Upper lobe of left lung (tissue), 4 donors: ENCODE data around the gene PIM2.

Experiments
- EP300 ChIP-seq, 4 donors: sonication (generic); formaldehyde crosslinking; IDR thresholded peaks; one replicate each; pipeline ENCODE4 v1.5.1; 2017; ENCODE audit warnings: antibody characterized with exemption in 4 of 4, control low read depth in 2 of 4
- POLR2A ChIP-seq, 4 donors: fragments of 450-650 bp; IDR thresholded peaks; one replicate each; pipeline ENCODE4 v1.5.1; 2016 to 2017; ENCODE audit warnings: antibody characterized with exemption in 4 of 4, mild to moderate bottlenecking in 2 of 4
- TF ChIP-seq, protein P1 (sequence below), 6 experiments: fragments of 450-650 bp in 4 of 6; fragments of 200-600 bp in 2 of 6; sonication (generic) in 2 of 6; IDR thresholded peaks; one replicate each; pipeline ENCODE4 v1.5.1; 2016 to 2019; ENCODE audit warnings: antibody characterized with exemption in 6 of 6

DNA sequence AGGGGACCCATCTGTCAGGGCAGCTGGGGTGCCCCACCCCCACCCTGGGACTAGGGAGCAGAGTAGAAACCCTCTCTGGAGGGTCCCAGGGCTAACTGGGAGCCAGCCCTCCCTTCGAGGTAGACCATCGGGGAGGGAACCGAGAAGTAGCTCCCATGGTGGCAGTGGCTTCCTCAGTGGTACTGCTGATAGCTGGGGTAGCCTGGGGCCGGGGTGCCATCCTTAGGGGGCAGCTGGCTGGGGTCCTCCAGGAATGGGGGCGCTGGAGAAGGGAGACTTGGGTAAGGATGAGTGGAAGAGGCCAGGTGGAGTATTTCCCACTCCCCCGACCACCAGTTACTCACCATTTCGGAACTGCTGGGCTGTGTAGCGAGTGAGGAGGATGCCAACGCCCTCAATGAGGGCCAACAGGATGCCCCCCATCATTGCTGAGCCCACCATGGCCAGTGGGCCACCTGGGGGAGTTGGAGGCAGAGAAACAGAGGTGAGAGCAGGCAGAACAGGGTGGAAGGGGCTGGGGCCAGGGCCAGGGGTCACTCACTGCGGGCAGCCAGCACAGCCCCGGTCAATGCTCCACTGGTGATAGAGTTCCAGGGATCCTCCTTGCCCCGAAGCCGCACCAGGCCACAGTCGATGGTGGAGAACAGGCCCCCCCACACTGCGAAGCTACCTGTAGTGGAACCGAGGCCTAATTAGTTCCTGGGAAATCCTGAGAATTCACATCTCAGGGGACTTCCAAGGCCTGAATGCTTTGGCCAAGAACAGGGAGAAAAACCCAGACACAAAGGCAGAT lies 25.1 kb downstream of the PIM2 start:
- TF ChIP-seq, protein P1, sequence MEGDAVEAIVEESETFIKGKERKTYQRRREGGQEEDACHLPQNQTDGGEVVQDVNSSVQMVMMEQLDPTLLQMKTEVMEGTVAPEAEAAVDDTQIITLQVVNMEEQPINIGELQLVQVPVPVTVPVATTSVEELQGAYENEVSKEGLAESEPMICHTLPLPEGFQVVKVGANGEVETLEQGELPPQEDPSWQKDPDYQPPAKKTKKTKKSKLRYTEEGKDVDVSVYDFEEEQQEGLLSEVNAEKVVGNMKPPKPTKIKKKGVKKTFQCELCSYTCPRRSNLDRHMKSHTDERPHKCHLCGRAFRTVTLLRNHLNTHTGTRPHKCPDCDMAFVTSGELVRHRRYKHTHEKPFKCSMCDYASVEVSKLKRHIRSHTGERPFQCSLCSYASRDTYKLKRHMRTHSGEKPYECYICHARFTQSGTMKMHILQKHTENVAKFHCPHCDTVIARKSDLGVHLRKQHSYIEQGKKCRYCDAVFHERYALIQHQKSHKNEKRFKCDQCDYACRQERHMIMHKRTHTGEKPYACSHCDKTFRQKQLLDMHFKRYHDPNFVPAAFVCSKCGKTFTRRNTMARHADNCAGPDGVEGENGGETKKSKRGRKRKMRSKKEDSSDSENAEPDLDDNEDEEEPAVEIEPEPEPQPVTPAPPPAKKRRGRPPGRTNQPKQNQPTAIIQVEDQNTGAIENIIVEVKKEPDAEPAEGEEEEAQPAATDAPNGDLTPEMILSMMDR (IDR thresholded peaks at IDR 0.05), result no peak
- no peak for TF ChIP-seq EP300 (IDR thresholded peaks at IDR 0.05)
- no peak for TF ChIP-seq POLR2A (IDR thresholded peaks at IDR 0.05)
